Measurements from ENCODE around the gene SYNRG.

SYNRG gene

DNA sequence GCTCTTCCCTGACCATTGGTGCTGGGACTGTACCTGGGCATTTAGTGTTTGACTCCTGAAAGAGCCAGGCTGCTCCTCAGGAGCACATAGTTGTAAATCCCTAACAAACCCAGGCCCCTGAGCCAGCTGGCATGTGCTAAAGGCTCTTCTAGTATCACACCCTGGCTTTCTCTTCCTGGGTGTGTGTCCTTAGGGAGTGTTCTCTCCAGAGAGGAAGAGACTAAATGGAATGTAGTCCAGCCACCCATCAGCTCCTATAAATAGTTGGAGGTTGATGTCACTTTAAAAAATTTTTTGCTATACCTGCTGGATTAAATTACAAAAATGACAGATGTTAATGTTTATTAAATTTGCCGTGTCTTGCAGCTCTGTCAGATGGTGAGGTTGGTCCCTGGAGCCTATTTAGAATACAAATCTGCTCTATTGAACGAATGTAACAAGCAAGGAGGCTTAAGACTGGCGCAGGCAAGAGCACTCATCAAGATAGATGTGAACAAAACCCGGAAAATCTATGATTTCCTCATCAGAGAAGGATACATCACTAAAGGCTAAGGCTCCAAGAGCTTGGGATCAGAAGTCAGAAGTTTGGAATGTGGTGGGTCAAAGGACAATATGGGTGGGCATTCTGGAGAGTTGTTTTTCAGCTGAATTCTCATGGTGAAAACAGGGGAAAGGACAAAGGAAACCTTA is 132.6 kb downstream of the SYNRG start:
- 98% methylated on average over 4 of the region's 4 CpGs for WGBS, 2 experiments (ENCODE audit: insufficient coverage in 2 of 2)
- Histone ChIP-seq H3K4me1 (ENCODE audit: control insufficient read depth, insufficient read depth, low read length, poor library complexity, severe bottlenecking) (peaks cover 11% of the 10 kb centered on the region), H3K9me3 (ENCODE audit: control insufficient read depth, low read length) (no peaks in the 10 kb centered on the region), H3K36me3 (ENCODE audit: control insufficient read depth, insufficient read depth, low read length) (peaks cover 83% of the 10 kb centered on the region), H3K4me3 (ENCODE audit: extremely low read depth, insufficient read depth, low read length, poor library complexity, severe bottlenecking) (no peak overlapping the region), H3K27ac (ENCODE audit: low read depth, low read length, severe bottlenecking) (peak overlapping the region; percentile 48)

DNA sequence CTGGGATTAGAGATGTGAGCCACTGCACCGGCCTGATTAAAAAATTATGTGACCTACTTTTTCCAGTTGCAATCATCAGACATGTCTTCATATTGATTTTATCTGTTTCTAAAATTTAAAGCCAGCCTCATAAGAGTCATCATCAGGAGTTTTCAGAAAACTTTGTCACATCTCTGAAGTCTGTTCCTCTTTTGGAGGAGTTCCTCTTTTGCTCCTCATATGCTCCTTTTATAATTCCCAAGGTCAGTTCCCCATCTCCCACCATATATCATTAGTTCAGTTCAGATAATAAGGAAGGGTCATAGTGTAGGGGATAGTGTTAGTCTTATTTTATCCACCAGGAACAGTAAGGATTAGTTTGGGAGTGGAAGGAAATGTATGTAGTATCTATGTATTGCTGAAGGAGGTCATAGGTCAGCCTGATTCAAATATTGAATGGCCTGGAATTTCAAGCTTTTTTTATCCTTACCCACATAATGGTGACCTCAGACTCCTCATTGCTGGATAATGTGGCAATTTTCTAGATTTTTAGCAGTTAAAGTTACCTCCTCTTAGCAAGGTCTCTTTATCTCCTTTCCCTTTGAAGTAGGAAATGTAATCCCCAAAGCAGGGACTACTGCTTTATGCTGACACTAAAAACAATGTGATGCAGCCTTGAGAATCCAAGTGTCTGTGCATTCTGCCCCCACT is 133.3 kb downstream of the SYNRG start:
- no peak overlapping the region for H3K27ac ChIP-seq (ENCODE audit: low read depth, low read length, severe bottlenecking)
- peaks cover 11% of the 10 kb centered on the region for H3K4me1 ChIP-seq (ENCODE audit: control insufficient read depth, insufficient read depth, low read length, poor library complexity, severe bottlenecking)
- no peak overlapping the region for H3K4me3 ChIP-seq (ENCODE audit: extremely low read depth, insufficient read depth, low read length, poor library complexity, severe bottlenecking)
- peaks cover 86% of the 10 kb centered on the region for H3K36me3 ChIP-seq (ENCODE audit: control insufficient read depth, insufficient read depth, low read length)
- WGBS, 2 experiments (ENCODE audit: insufficient coverage in 2 of 2), result 80% methylated on average over 1 of the region's 1 CpG; no CpG with 5 or more reads in 1 of the 2 experiments
- no peaks in the 10 kb centered on the region for H3K9me3 ChIP-seq (ENCODE audit: control insufficient read depth, low read length)

DNA sequence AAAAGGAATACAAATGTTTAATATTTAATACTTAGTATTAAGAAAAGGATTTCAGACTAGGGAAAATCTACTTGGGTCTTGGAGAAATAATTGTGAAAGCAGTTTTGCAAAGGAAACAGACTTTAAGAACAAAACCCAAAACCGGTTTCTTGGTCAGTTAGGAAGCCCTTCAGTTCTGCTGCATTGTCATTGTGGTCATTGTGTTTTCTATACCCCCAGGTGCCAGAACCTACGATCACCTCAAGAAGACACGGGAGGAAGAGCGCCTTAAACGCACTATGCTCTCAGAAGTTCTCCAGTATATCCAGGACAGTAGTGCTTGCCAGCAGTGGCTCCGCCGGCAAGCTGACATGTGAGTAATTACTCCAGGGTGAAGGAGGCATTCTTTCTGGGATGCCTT is 139.0 kb downstream of the SYNRG start:
- Histone ChIP-seq H3K27ac (ENCODE audit: low read depth, low read length, severe bottlenecking) (no peak overlapping the region), H3K4me3 (ENCODE audit: extremely low read depth, insufficient read depth, low read length, poor library complexity, severe bottlenecking) (no peak overlapping the region), H3K9me3 (ENCODE audit: control insufficient read depth, low read length) (no peaks in the 10 kb centered on the region), H3K4me1 (ENCODE audit: control insufficient read depth, insufficient read depth, low read length, poor library complexity, severe bottlenecking) (no peaks in the 10 kb centered on the region), H3K36me3 (ENCODE audit: control insufficient read depth, insufficient read depth, low read length) (peaks cover 77% of the 10 kb centered on the region)
- 89 to 95% methylated on average over 5 to 7 of the region's 7 CpGs for WGBS, 2 experiments (ENCODE audit: insufficient coverage in 2 of 2)

DNA sequence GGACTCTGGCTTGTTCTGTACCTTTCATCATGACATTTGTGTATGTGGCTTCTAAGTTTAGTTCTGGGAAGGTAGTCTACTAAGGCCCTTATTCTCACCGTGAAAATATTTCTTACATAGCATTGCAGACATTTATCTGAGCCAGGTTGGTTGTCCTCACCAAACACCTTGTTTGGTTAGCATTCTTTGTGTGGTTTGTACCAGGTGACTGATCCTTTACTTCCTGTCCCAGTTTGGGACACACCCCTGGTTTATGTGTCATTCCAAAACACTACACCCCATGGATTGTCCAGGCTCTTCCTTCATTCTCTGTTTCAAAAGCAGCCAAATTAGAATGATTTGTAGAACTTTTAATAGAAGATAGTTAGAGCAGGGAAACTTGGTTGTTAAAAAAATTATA is 142.7 kb downstream of the SYNRG start:
- Histone ChIP-seq H3K4me3 (ENCODE audit: extremely low read depth, insufficient read depth, low read length, poor library complexity, severe bottlenecking) (no peak overlapping the region), H3K4me1 (ENCODE audit: control insufficient read depth, insufficient read depth, low read length, poor library complexity, severe bottlenecking) (no peaks in the 10 kb centered on the region), H3K27ac (ENCODE audit: low read depth, low read length, severe bottlenecking) (no peak overlapping the region), H3K36me3 (ENCODE audit: control insufficient read depth, insufficient read depth, low read length) (peaks cover 64% of the 10 kb centered on the region), H3K9me3 (ENCODE audit: control insufficient read depth, low read length) (no peaks in the 10 kb centered on the region)
- no CpG with 5 or more reads among the region's 1 CpG for WGBS, 2 experiments (ENCODE audit: insufficient coverage in 2 of 2)

DNA sequence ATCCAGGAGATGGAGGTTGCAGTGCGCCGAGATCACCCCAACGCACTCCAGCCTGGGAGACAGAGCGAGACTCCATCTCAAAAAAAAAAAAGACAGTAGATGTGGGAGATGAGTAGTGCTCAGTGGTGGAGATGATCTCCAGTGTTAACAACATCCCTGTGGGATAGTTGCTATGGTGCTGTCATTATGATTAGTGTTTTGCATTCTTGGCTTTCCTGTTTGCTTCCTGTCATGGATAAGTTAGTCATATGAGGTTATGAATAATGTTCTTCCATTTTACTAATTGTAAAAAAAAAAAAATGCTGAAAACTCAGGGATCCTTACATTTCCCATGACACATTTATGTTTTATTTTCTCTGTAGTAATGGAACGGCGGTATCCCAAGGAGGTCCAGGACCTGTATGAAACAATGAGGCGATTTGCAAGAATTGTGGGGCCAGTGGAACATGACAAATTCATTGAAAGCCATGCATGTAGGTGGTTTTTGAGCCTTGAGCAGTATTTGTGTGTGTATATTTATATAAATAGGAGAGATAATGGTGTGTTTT is 144.1 kb downstream of the SYNRG start:
- no peaks in the 10 kb centered on the region for H3K4me1 ChIP-seq (ENCODE audit: control insufficient read depth, insufficient read depth, low read length, poor library complexity, severe bottlenecking)
- 89 to 98% methylated on average over 7 of the region's 7 CpGs for WGBS, 2 experiments (ENCODE audit: insufficient coverage in 2 of 2)
- H3K9me3 ChIP-seq (ENCODE audit: control insufficient read depth, low read length), result no peaks in the 10 kb centered on the region
- peaks cover 59% of the 10 kb centered on the region for H3K36me3 ChIP-seq (ENCODE audit: control insufficient read depth, insufficient read depth, low read length)
- no peak overlapping the region for H3K27ac ChIP-seq (ENCODE audit: low read depth, low read length, severe bottlenecking)
- no peak overlapping the region for H3K4me3 ChIP-seq (ENCODE audit: extremely low read depth, insufficient read depth, low read length, poor library complexity, severe bottlenecking)
